DOHH2 (cell line): ENCODE data around the gene BANP.

Source experiments
- EZH2phosphoT487 ChIP-seq: fragments of 200-600 bp; sonication (generic); IDR thresholded peaks from 2 replicates; pipeline ENCODE4 v1.6.1; 2017; ENCODE audit warnings: borderline replicate concordance, mild to moderate bottlenecking, antibody characterized with exemption, low read length, moderate library complexity, mixed read lengths
- TF ChIP-seq, protein P1 (sequence below): fragments of 200-600 bp; sonication (generic); IDR thresholded peaks from one replicate; pipeline ENCODE4 v1.5.1; 2014; ENCODE audit warnings: antibody characterized with exemption, mild to moderate bottlenecking, low read depth, low read length; ENCODE audit not compliant: poor library complexity, severe bottlenecking

DNA sequence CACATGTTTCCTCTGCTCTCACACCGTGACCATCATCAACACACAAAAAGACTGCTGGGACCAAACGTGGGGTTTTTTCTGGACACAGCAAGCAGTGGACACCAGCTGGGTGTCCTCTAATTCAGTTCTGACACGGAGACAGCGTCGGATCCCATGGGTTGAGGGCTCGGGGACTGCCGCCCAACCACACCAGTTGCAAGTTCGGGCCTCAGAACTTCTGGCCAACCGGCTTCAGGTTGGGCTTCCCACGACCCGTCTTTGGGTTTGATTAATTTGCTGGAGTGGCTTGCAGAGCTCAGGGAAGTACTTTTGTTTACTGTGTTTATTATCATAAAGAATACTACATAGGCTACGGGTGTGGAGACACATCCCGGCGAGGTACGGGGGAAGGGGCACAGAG is 97.8 kb downstream of the BANP start:
- TF ChIP-seq, protein P1, sequence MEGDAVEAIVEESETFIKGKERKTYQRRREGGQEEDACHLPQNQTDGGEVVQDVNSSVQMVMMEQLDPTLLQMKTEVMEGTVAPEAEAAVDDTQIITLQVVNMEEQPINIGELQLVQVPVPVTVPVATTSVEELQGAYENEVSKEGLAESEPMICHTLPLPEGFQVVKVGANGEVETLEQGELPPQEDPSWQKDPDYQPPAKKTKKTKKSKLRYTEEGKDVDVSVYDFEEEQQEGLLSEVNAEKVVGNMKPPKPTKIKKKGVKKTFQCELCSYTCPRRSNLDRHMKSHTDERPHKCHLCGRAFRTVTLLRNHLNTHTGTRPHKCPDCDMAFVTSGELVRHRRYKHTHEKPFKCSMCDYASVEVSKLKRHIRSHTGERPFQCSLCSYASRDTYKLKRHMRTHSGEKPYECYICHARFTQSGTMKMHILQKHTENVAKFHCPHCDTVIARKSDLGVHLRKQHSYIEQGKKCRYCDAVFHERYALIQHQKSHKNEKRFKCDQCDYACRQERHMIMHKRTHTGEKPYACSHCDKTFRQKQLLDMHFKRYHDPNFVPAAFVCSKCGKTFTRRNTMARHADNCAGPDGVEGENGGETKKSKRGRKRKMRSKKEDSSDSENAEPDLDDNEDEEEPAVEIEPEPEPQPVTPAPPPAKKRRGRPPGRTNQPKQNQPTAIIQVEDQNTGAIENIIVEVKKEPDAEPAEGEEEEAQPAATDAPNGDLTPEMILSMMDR = no peak
- TF ChIP-seq EZH2phosphoT487 = no peak
